ENCODE data around the gene TMEM94. TPM values are rescaled to one million over a fixed set of nuclear protein-coding genes. Genes with fewer than 3 reads are reported as not detected.
A peak's percentile ranks its signal among the peaks of the same experiment; 100 is the strongest.

The TMEM94 gene
- total and polyA plus RNA-seq, 2 of the 4 experiments (the other 2 are of a cell fraction) = 8.4 to 64.7 TPM

DNA sequence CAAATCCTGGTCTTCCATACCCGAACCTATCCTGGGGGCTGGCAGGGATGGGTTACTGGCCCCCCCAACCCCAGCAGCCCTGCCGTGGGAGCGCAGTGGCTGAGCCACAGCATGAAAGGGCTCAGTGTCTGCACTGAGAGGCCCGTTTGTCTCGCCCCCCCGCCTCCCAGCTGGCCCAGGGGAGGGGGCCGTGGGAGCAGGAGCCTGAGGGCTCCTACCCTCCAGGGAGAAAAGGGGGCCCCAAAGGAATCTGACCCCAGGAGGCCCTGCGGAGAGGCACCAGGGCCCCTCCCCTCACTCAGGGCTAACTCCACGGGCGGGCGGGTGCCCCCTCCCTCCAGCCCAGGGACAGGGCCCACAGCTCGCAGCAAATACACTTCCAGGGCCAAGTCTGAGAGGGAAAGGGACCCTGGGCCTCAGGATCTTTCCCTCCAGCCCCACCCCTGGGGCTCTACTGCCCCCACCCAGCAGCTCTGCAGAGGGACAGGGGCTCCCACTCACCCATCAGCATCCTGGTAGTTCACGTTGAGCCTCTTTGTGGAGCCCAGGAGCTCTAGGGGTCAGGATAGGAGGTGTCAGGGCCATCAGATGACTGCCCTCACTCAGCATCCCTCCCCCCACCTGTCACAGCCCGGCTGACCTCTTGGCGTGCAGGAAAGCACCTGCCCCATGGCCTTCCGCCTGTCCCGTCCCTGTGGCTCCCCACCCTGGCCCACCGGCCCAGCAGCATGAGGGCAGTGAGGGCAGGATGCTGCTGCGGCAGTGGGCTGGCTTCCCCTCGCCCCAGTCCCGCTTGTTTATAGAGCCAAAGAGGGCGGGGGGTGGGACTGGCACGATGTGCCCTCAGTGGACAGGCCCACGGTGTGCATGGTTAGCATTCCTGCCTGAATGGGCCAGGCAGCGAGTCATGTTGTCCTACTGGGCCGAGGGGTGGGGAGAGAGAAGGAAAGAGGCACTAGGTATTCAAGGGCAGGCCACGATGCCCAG, 51.6 kb downstream of the TMEM94 start:
- Histone ChIP-seq H3K27me3 (ENCODE audit: control insufficient read depth, insufficient read depth, low read length) (no peaks in the 10 kb centered on the region), H4K5ac (ENCODE audit: low read depth, low read length) (no peak overlapping the region), H2BK20ac (ENCODE audit: low read depth, low read length) (no peak overlapping the region), H3K23ac (ENCODE audit: low read depth, low read length) (no peak overlapping the region), H2BK5ac (ENCODE audit: low read depth, low read length, poor library complexity, severe bottlenecking) (no peak overlapping the region), H3K4me2 (ENCODE audit: low read depth, low read length) (no peak overlapping the region), H4K8ac (ENCODE audit: low read depth in 2 of 2, low read length in 2 of 2) (no peak overlapping the region), H4K20me1 (ENCODE audit: insufficient read depth, low read length) (peaks cover 27% of the 10 kb centered on the region), H2BK120ac (ENCODE audit: low read depth, low read length) (no peak overlapping the region), H4K91ac (ENCODE audit: insufficient read depth, low read depth, low read length) (no peak overlapping the region), H3K4ac (ENCODE audit: low read depth, low read length) (no peak overlapping the region), H3K14ac (replicated peaks; ENCODE audit: low read depth, low read length) (no peak overlapping the region), H3K27ac (ENCODE audit: insufficient read depth, low read length) (no peak overlapping the region), H3K4me1 (ENCODE audit: control insufficient read depth, insufficient read depth, low read length) (peaks cover 11% of the 10 kb centered on the region), H2AK9ac (replicated peaks; ENCODE audit: low read depth, low read length, poor library complexity) (no peak overlapping the region), H3K56ac (ENCODE audit: extremely low read depth, insufficient read depth, low read length) (no peak overlapping the region), H2BK15ac (ENCODE audit: low read depth, low read length) (no peak overlapping the region), H2AK5ac (ENCODE audit: low read depth, low read length) (no peak overlapping the region), H3K9me1 (ENCODE audit: insufficient read depth, low read length) (peaks cover 5% of the 10 kb centered on the region; the same call in 1 of the 2 replicates), H3K9me3 (ENCODE audit: control insufficient read depth, insufficient read depth, low read length) (no peaks in the 10 kb centered on the region), H3K36me3 (ENCODE audit: control insufficient read depth, insufficient read depth, low read length) (peaks cover 33% of the 10 kb centered on the region), H3K18ac (ENCODE audit: low read depth, low read length) (no peak overlapping the region), H3K9ac (ENCODE audit: low read depth, low read length) (no peak overlapping the region), H3K79me1 (ENCODE audit: low read depth in 1 of 2, low read length in 2 of 2) (peaks cover 15 to 46% of the 10 kb centered on the region in 2 experiments), H3K4me3 (ENCODE audit: insufficient read depth, low read depth, low read length) (no peak overlapping the region), H2AFZ (replicated peaks; ENCODE audit: low read length, poor library complexity) (no peak overlapping the region)
- CTCF ChIA-PET = no interaction called here
- WGBS, 2 experiments (ENCODE audit: extremely low coverage in 2 of 2, insufficient read length in 1 of 2) = 76% methylated on average over 4 of the region's 27 CpGs; no CpG with 5 or more reads in 1 of the 2 experiments
- POLR2A ChIA-PET (ENCODE audit: unreplicated experiment) = no interaction called here
- in situ Hi-C loops (cut with MboI; ENCODE audit: low sequenced_read_pairs) (no loop called here), intact Hi-C loops (cut with micrococcal nuclease) (no loop called here), dilution Hi-C loops (cut with HindIII; ENCODE audit: low sequenced_read_pairs, unreplicated experiment) (no loop called here)
- DNase-seq = no peak
- no TSS peak for BruUV-seq (replicated peaks)
- peak; percentile 50 for ATAC-seq (ENCODE audit: low read depth)
- no peak for TF ChIP-seq NFE2L2 (IDR thresholded peaks at IDR 0.05; ENCODE audit: low read depth, low read length)
- no peak for TF ChIP-seq BHLHE40 (IDR thresholded peaks at IDR 0.05; ENCODE audit: low read depth, low read length)
- TF ChIP-seq RCOR1 (IDR thresholded peaks at IDR 0.05; ENCODE audit: insufficient replicate concordance, low read length) = no peak
- TF ChIP-seq SMC3 (IDR thresholded peaks at IDR 0.05; ENCODE audit: low read depth, low read length) = no peak
- TF ChIP-seq RAD21 (IDR thresholded peaks at IDR 0.05; ENCODE audit: low read length) = no peak

All from IMR-90 (cell line).